Glutamatergic neuron (in vitro differentiated cells): ENCODE data around the gene ADAMTS16. TPM values are rescaled to one million over a fixed set of nuclear protein-coding genes. Genes with fewer than 3 reads are reported as not detected.

Source experiments
- DNase-seq: peaks from one replicate; pipeline ENCODE4 v3.0.0; 2022
- H3K27ac Mint-ChIP-seq: one replicate; pipeline ENCODE4 v1.8.0; 2020; ENCODE audit warnings: mild to moderate bottlenecking, mixed read lengths, inconsistent platforms; ENCODE audit not compliant: unreplicated experiment
- H3K27me3 Mint-ChIP-seq: one replicate; pipeline ENCODE4 v1.8.0; 2020; ENCODE audit warnings: mild to moderate bottlenecking, moderate library complexity, mixed read lengths, inconsistent platforms; ENCODE audit not compliant: unreplicated experiment
- H3K36me3 Mint-ChIP-seq: one replicate; pipeline ENCODE4 v1.8.0; 2020; ENCODE audit warnings: mild to moderate bottlenecking, mixed read lengths, inconsistent platforms; ENCODE audit not compliant: unreplicated experiment
- H3K4me1 Mint-ChIP-seq: one replicate; pipeline ENCODE4 v1.8.0; 2020; ENCODE audit warnings: mild to moderate bottlenecking, low read depth, mixed read lengths, inconsistent platforms; ENCODE audit not compliant: unreplicated experiment
- H3K4me3 Mint-ChIP-seq: one replicate; pipeline ENCODE4 v1.8.0; 2020; ENCODE audit warnings: mild to moderate bottlenecking, mixed read lengths, inconsistent platforms; ENCODE audit not compliant: unreplicated experiment
- H3K9me3 Mint-ChIP-seq: one replicate; pipeline ENCODE4 v1.8.0; 2020; ENCODE audit warnings: mild to moderate bottlenecking, moderate library complexity, mixed read lengths, inconsistent platforms; ENCODE audit not compliant: unreplicated experiment
- total RNA-seq: library from RNA; stranded (reverse); fragmentation: NEBNext Ultra II Directional; extraction: Animal tissue kit (Norgen Biotek cat#: 25700); gene quantifications from one replicate; pipeline ENCODE4 v1.2.1, GENCODE V29; 2021; ENCODE audit not compliant: unreplicated experiment
- TF ChIP-seq, protein P1 (sequence below): fragments of 200-600 bp; sonication (generic); IDR thresholded peaks from one replicate; pipeline ENCODE4 v1.5.0; 2021; ENCODE audit not compliant: partially characterized antibody, unreplicated experiment

The ADAMTS16 gene
- total RNA-seq, 1 donor from 2014 or later, result 4.8 TPM

DNA sequence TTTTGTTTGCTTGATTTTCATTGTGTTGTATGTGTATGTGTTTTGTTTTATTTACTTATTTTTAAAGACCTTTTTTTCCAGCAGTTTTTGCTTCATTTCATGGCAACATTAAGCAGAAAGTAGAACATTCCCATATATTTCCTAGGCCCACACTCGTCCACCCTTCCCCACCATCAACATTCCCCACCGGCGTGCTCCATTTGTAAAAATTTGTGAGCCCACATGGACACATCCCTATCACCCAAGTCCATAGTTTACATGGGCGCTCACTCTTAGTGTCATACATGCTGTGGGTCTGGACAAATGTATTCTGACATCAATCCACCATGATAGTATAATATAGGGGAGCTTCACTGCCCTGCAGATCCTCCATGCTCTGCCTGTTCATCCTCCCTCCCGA, 133.8 kb downstream of the ADAMTS16 start:
- no peak overlapping the region for H3K4me3 Mint-ChIP-seq
- H3K27me3 Mint-ChIP-seq, result peaks cover 4% of the 10 kb centered on the region
- TF ChIP-seq, protein P1, sequence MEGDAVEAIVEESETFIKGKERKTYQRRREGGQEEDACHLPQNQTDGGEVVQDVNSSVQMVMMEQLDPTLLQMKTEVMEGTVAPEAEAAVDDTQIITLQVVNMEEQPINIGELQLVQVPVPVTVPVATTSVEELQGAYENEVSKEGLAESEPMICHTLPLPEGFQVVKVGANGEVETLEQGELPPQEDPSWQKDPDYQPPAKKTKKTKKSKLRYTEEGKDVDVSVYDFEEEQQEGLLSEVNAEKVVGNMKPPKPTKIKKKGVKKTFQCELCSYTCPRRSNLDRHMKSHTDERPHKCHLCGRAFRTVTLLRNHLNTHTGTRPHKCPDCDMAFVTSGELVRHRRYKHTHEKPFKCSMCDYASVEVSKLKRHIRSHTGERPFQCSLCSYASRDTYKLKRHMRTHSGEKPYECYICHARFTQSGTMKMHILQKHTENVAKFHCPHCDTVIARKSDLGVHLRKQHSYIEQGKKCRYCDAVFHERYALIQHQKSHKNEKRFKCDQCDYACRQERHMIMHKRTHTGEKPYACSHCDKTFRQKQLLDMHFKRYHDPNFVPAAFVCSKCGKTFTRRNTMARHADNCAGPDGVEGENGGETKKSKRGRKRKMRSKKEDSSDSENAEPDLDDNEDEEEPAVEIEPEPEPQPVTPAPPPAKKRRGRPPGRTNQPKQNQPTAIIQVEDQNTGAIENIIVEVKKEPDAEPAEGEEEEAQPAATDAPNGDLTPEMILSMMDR, result no peak
- H3K9me3 Mint-ChIP-seq, result peaks cover 6% of the 10 kb centered on the region
- H3K27ac Mint-ChIP-seq, result no peak overlapping the region
- DNase-seq, result no peak
- peaks cover 15% of the 10 kb centered on the region for H3K4me1 Mint-ChIP-seq
- no peaks in the 10 kb centered on the region for H3K36me3 Mint-ChIP-seq

DNA sequence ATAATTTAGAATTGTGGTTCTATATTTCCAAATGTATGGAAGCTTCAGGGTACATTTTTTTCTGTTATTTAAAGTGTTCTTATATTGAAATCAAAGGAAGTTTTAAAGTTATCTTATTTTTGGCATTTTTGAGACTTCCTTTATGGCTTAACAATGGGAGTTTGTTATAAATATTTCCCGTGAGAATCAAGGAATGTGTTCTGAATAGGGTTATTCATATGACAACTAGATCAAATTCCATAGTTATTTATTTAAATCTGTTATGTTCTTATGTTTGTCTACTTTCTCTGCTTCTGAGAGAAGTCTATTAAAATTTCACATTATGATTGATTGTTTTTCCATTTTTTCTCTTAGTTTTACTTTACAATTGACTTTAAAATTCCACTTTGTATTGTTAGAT, 135.1 kb downstream of the ADAMTS16 start:
- Mint-ChIP-seq H3K4me3 (no peak overlapping the region), H3K4me1 (peaks cover 15% of the 10 kb centered on the region), H3K27me3 (peaks cover 3% of the 10 kb centered on the region), H3K9me3 (peaks cover 7% of the 10 kb centered on the region), H3K27ac (no peak overlapping the region), H3K36me3 (no peaks in the 10 kb centered on the region)
- no peak for DNase-seq
- TF ChIP-seq, protein P1, result no peak

DNA sequence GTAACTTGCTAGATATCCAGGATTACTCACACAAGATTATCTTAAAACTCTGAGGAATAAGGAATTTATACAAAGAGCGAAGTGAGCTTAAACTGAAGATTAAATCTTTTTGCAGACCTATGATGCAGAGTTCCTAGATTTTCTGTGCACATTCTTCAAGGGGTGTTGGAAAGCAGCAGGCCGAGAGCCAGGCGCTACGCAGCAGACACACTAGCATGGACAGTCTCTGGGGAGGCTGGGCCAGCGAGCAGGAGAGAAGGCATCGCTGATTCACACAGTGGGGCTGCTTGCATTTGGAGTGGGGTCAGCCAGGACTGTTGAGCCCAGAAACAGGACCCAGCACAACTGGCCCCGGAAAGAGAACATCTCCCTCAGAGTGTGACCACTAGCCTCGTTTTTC, 136.3 kb downstream of the ADAMTS16 start:
- H3K9me3 Mint-ChIP-seq, result peaks cover 7% of the 10 kb centered on the region
- H3K4me3 Mint-ChIP-seq, result no peak overlapping the region
- H3K27ac Mint-ChIP-seq, result peak overlapping the region; percentile 93
- H3K36me3 Mint-ChIP-seq, result no peaks in the 10 kb centered on the region
- TF ChIP-seq, protein P1, result no peak
- DNase-seq, result peak; percentile 76
- H3K27me3 Mint-ChIP-seq, result peaks cover 3% of the 10 kb centered on the region
- peaks cover 15% of the 10 kb centered on the region for H3K4me1 Mint-ChIP-seq

DNA sequence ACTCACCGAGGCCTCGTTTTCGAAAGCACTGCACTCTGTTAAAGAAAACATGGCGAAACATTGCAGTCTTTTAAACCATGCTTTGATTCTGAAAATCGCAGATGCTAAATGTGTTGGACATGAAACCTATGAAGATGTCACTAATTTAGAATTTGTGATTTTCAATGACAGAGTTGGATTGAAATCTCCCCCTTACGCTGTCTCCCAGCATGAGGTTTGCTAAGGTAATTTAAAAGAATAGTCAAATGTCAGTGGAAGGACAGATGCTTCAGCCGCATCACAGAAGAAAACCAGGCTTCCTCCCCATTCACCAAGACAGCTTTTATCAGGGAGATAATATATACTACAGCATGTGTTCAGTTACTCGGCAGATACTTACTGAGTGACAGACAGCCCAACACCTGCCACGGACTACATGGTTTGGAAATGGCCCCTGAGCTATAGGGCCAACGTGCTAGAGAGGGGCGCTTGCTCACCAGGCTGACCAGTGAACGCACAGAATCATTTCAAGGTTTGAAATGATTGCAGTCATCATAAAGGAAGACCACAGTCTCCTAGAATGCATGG, 136.9 kb downstream of the ADAMTS16 start:
- no peaks in the 10 kb centered on the region for H3K36me3 Mint-ChIP-seq
- TF ChIP-seq, protein P1, result no peak
- peaks cover 7% of the 10 kb centered on the region for H3K9me3 Mint-ChIP-seq
- no peak for DNase-seq
- H3K27me3 Mint-ChIP-seq, result peaks cover 3% of the 10 kb centered on the region
- no peak overlapping the region for H3K4me3 Mint-ChIP-seq
- H3K4me1 Mint-ChIP-seq, result peaks cover 12% of the 10 kb centered on the region
- peak overlapping the region; percentile 93 for H3K27ac Mint-ChIP-seq

DNA sequence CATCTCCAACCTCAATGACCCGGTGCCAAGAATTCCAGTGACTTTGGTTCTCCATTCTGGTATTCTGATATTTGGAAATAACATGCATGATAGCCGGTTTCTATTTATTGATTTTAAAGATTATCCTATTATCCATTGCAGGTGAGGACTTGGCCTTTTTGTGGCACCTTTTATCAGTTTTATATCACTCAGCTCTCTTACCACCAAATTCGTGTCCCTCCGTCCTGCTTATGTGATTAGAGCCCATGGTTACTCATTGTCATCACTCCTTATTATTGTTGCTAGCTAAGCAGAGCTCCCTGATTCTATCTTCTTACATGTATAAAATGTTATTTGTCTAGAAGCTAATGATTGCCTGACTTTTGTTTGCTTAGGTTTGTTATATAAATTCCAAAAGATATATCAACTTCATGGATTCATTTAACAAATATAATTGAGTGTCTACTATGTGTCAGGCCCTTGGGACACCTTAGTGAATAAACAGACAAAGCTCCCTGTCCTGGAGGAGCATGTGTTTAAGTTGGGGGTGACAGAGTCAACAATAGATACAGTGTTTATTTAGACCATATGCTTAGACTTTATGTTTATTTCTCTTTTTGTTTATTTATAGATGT, 138.2 kb downstream of the ADAMTS16 start:
- H3K9me3 Mint-ChIP-seq, result peaks cover 7% of the 10 kb centered on the region

More for the DNA sequence above, 138.2 kb downstream of the ADAMTS16 start:
- H3K27me3 Mint-ChIP-seq, result peaks cover 3% of the 10 kb centered on the region
- TF ChIP-seq, protein P1, result no peak
- no peak overlapping the region for H3K4me3 Mint-ChIP-seq
- peaks cover 12% of the 10 kb centered on the region for H3K4me1 Mint-ChIP-seq
- no peak overlapping the region for H3K27ac Mint-ChIP-seq
- H3K36me3 Mint-ChIP-seq, result no peaks in the 10 kb centered on the region
- DNase-seq, result no peak
